Activated CD8-positive, alpha-beta memory T cell treated with anti-CD3 and anti-CD28 coated beads for 4 hours (primary cell): Measurements from ENCODE around the gene RSPH1.

Source experiments
- DNase-seq, 2 donors: peaks; one replicate each; pipeline ENCODE4 v3.0.0-alpha.2; 2020; ENCODE audit warnings: low read depth in 2 of 2

The RSPH1 gene

GRCh38 chr21:42513151-42513984 is 17.3 kb upstream of the RSPH1 start, which contains the start of gene SLC37A1:
SLC37A1 (plus strand) TSS chr21:42513852; CDS start chr21:42518455, 4,603 bp downstream.
- no peak for DNase-seq

- DNase-seq: no peak
Observed at GRCh38 chr21:42512346-42513034, 16.5 kb upstream of the RSPH1 start.

GRCh38 chr21:42509244-42509643 is 13.2 kb upstream of the RSPH1 start:
- no peak for DNase-seq

- no peak for DNase-seq
Observed at GRCh38 chr21:42508371-42508770, 12.3 kb upstream of the RSPH1 start.

GRCh38 chr21:42507418-42507817 is 11.4 kb upstream of the RSPH1 start:
- no peak for DNase-seq

GRCh38 chr21:42505090-42505726 is 9.2 kb upstream of the RSPH1 start:
- no peak for DNase-seq

- DNase-seq: no peak
Observed at GRCh38 chr21:42503711-42504110, 7.7 kb upstream of the RSPH1 start.

- no peak for DNase-seq
Observed at GRCh38 chr21:42500736-42501135, 4.7 kb upstream of the RSPH1 start.

GRCh38 chr21:42500225-42500624 is 4.2 kb upstream of the RSPH1 start:
- no peak for DNase-seq

- no peak for DNase-seq
Observed at GRCh38 chr21:42499444-42500112, 3.6 kb upstream of the RSPH1 start.

GRCh38 chr21:42498012-42498411 is 2.0 kb upstream of the RSPH1 start:
- DNase-seq: no peak

GRCh38 chr21:42496839-42497202 is 797 bp upstream of the RSPH1 start:
- DNase-seq: no peak

- DNase-seq: no peak
Observed at GRCh38 chr21:42495765-42496119, 282 bp downstream of the RSPH1 start.

GRCh38 chr21:42495027-42495426 is 997 bp downstream of the RSPH1 start:
- no peak for DNase-seq

- no peak for DNase-seq
Observed at GRCh38 chr21:42493109-42494060, 2.6 kb downstream of the RSPH1 start.

- no peak for DNase-seq
Observed at GRCh38 chr21:42492201-42492600, 3.8 kb downstream of the RSPH1 start.

GRCh38 chr21:42491328-42491727 is 4.7 kb downstream of the RSPH1 start:
- DNase-seq: no peak

- no peak for DNase-seq
Observed at GRCh38 chr21:42490720-42491119, 5.3 kb downstream of the RSPH1 start.

GRCh38 chr21:42489991-42490390 is 6.0 kb downstream of the RSPH1 start:
- no peak for DNase-seq

GRCh38 chr21:42489006-42489563 is 6.9 kb downstream of the RSPH1 start:
- no peak for DNase-seq

- DNase-seq: no peak
Observed at GRCh38 chr21:42486531-42486930, 9.5 kb downstream of the RSPH1 start.
